ENCODE data around the gene GRB14. TPM values are rescaled to one million over a fixed set of nuclear protein-coding genes. Genes with fewer than 3 reads are reported as not detected.
A peak's percentile ranks its signal among the peaks of the same experiment; 100 is the strongest.

GRB14 gene
- total RNA-seq, 1 donor from 2014 or later = 46.3 TPM

GRCh38 chr2:164496421-164496820 is 124.9 kb downstream of the GRB14 start:
- Mint-ChIP-seq H3K4me1 (ENCODE audit: low read depth) (peaks cover 9% of the 10 kb centered on the region), H3K9me3 (ENCODE audit: low read depth) (no peaks in the 10 kb centered on the region), H3K36me3 (ENCODE audit: insufficient read depth) (peaks cover 13% of the 10 kb centered on the region), H3K4me3 (ENCODE audit: low read depth) (no peak overlapping the region), H3K27me3 (no peaks in the 10 kb centered on the region), H3K27ac (no peak overlapping the region)
- no peak for DNase-seq (ENCODE audit: low spot score, unreplicated experiment)
- TF ChIP-seq CTCF (IDR thresholded peaks at IDR 0.05; ENCODE audit: unreplicated experiment) = no peak

GRCh38 chr2:164495491-164496223 is 125.6 kb downstream of the GRB14 start:
- Mint-ChIP-seq H3K9me3 (ENCODE audit: low read depth) (no peaks in the 10 kb centered on the region), H3K4me1 (ENCODE audit: low read depth) (peaks cover 9% of the 10 kb centered on the region), H3K27me3 (no peaks in the 10 kb centered on the region), H3K36me3 (ENCODE audit: insufficient read depth) (peaks cover 13% of the 10 kb centered on the region), H3K4me3 (ENCODE audit: low read depth) (no peak overlapping the region), H3K27ac (no peak overlapping the region)
- TF ChIP-seq CTCF (IDR thresholded peaks at IDR 0.05; ENCODE audit: unreplicated experiment) = peak; percentile 62
- DNase-seq (ENCODE audit: low spot score, unreplicated experiment) = no peak

GRCh38 chr2:164485541-164485940 is 135.7 kb downstream of the GRB14 start:
- no peak for TF ChIP-seq CTCF (IDR thresholded peaks at IDR 0.05; ENCODE audit: unreplicated experiment)
- peaks cover under 1% of the 10 kb centered on the region for H3K36me3 Mint-ChIP-seq (ENCODE audit: insufficient read depth)
- H3K9me3 Mint-ChIP-seq (ENCODE audit: low read depth) = no peaks in the 10 kb centered on the region
- H3K27me3 Mint-ChIP-seq = peaks cover 3% of the 10 kb centered on the region
- no peak for DNase-seq (ENCODE audit: low spot score, unreplicated experiment)
- no peak overlapping the region for H3K4me3 Mint-ChIP-seq (ENCODE audit: low read depth)
- no peak overlapping the region for H3K27ac Mint-ChIP-seq
- no peaks in the 10 kb centered on the region for H3K4me1 Mint-ChIP-seq (ENCODE audit: low read depth)

GRCh38 chr2:164479460-164479859 is 141.8 kb downstream of the GRB14 start:
- H3K9me3 Mint-ChIP-seq (ENCODE audit: low read depth) = no peaks in the 10 kb centered on the region
- peak; percentile 13 for DNase-seq (ENCODE audit: low spot score, unreplicated experiment)
- H3K27ac Mint-ChIP-seq = no peak overlapping the region
- no peaks in the 10 kb centered on the region for H3K4me1 Mint-ChIP-seq (ENCODE audit: low read depth)
- peak; percentile 67 for TF ChIP-seq CTCF (IDR thresholded peaks at IDR 0.05; ENCODE audit: unreplicated experiment)
- H3K4me3 Mint-ChIP-seq (ENCODE audit: low read depth) = no peak overlapping the region
- H3K36me3 Mint-ChIP-seq (ENCODE audit: insufficient read depth) = no peaks in the 10 kb centered on the region
- peaks cover 3% of the 10 kb centered on the region for H3K27me3 Mint-ChIP-seq

GRCh38 chr2:164478205-164478604 is 143.1 kb downstream of the GRB14 start:
- Mint-ChIP-seq H3K4me3 (ENCODE audit: low read depth) (no peak overlapping the region), H3K27me3 (peaks cover 3% of the 10 kb centered on the region), H3K36me3 (ENCODE audit: insufficient read depth) (no peaks in the 10 kb centered on the region), H3K4me1 (ENCODE audit: low read depth) (no peaks in the 10 kb centered on the region), H3K27ac (no peak overlapping the region), H3K9me3 (ENCODE audit: low read depth) (no peaks in the 10 kb centered on the region)
- no peak for DNase-seq (ENCODE audit: low spot score, unreplicated experiment)
- TF ChIP-seq CTCF (IDR thresholded peaks at IDR 0.05; ENCODE audit: unreplicated experiment) = no peak

Measured in progenitor cell of endocrine pancreas (in vitro differentiated cells).